ENCODE results near the gene COL2A1.

The COL2A1 gene

GRCh38 chr12:47941871-47942613, 62.2 kb downstream of the COL2A1 start:
- no peak; the same call in 1 of the 2 replicates for TF ChIP-seq CTCF (conservative IDR thresholded peaks at IDR 0.05; ENCODE audit: low read length)
- DNase-seq (ENCODE audit: low read depth) = no peak
- H3K4me3 ChIP-seq (ENCODE audit: low read length) = no peak overlapping the region

- no peak overlapping the region for H3K4me3 ChIP-seq (ENCODE audit: low read length)
- no peak for TF ChIP-seq CTCF (conservative IDR thresholded peaks at IDR 0.05; ENCODE audit: low read length)
- no peak for DNase-seq (ENCODE audit: low read depth)
Observed at GRCh38 chr12:47941475-47941780, 62.8 kb downstream of the COL2A1 start.

- TF ChIP-seq CTCF (conservative IDR thresholded peaks at IDR 0.05; ENCODE audit: low read length) = no peak
- DNase-seq (ENCODE audit: low read depth) = no peak
- H3K4me3 ChIP-seq (ENCODE audit: low read length) = no peak overlapping the region
Observed at GRCh38 chr12:47940773-47941474, 63.4 kb downstream of the COL2A1 start.

- no peak for DNase-seq (ENCODE audit: low read depth)
- TF ChIP-seq CTCF (conservative IDR thresholded peaks at IDR 0.05; ENCODE audit: low read length) = no peak
Observed at GRCh38 chr12:47939009-47939601, 65.2 kb downstream of the COL2A1 start.

GRCh38 chr12:47938594-47938993, 65.7 kb downstream of the COL2A1 start:
- no peak for TF ChIP-seq CTCF (conservative IDR thresholded peaks at IDR 0.05; ENCODE audit: low read length)
- no peak for DNase-seq (ENCODE audit: low read depth)
- no peak overlapping the region for H3K4me3 ChIP-seq (ENCODE audit: low read length)

More at GRCh38 chr12:47939009-47939601, 65.2 kb downstream of the COL2A1 start:
- no peak overlapping the region for H3K4me3 ChIP-seq (ENCODE audit: low read length)

GRCh38 chr12:47938093-47938492, 66.2 kb downstream of the COL2A1 start:
- DNase-seq (ENCODE audit: low read depth) = peak; percentile 73
- no peak for TF ChIP-seq CTCF (conservative IDR thresholded peaks at IDR 0.05; ENCODE audit: low read length)
- H3K4me3 ChIP-seq (ENCODE audit: low read length) = no peak overlapping the region

Measured in AG10803 (cell line).